Endothelial cell of umbilical vein (primary cell): ENCODE results near the gene SUZ12. TPM values are rescaled to one million over a fixed set of nuclear protein-coding genes. Genes with fewer than 3 reads are reported as not detected.

Source experiments
- BruUV-seq: library from RNA; stranded (reverse); fragments of 400-500 nt; replicated peaks from 2 replicates; lab custom pipeline; 2021; lab: Mats Ljungman, UMichigan
- CTCF ChIA-PET: fragments of 300-600, 350-600 bp; sonication (Branson Sonifier 250); formaldehyde crosslinking; loops from one replicate; lab custom pipeline; 2021; ENCODE audit warnings: antibody characterized with exemption, inconsistent platforms; lab: Charles Lee
- POLR2A ChIA-PET: fragments of 300-600, 350-600 bp; sonication (Branson Sonifier 250); formaldehyde crosslinking; loops from one replicate; lab custom pipeline; 2021; ENCODE audit warnings: antibody characterized with exemption, inconsistent platforms; lab: Charles Lee
- DNase-seq: peaks from one replicate; pipeline ENCODE4 v3.0.0-alpha.2; 2011; ENCODE audit warnings: low read depth, low spot score
- FAIRE-seq: peaks from 2 replicates; lab custom pipeline; 2011; peaks lifted over from hg19 to GRCh38; lab: Jason Lieb, UNC
- H2AFZ ChIP-seq: 2 replicates; pipeline ENCODE4 v1.6.0; 2012; ENCODE audit warnings: low read depth, low read length, control low read depth, inconsistent platforms
- H3K27ac ChIP-seq: 2 replicates; pipeline ENCODE4 v1.5.1; 2011; ENCODE audit warnings: low read depth, mild to moderate bottlenecking, control low read depth, low read length, moderate library complexity; ENCODE audit not compliant: insufficient read depth
- H3K27me3 ChIP-seq, 2 experiments: 2 replicates each; pipeline versions ENCODE4 v1.6.0 to v1.6.1; 2011; ENCODE audit warnings: low read length in 2 of 2, mixed read lengths in 1 of 2; ENCODE audit not compliant: control insufficient read depth in 2 of 2, insufficient read depth in 2 of 2
- H3K36me3 ChIP-seq, 2 experiments: 2 replicates in 1 of 2; 3 replicates in 1 of 2; pipeline ENCODE4 v1.5.1; 2011; ENCODE audit warnings: low read length in 2 of 2, mild to moderate bottlenecking in 1 of 2, moderate library complexity in 1 of 2; ENCODE audit not compliant: control insufficient read depth in 2 of 2, insufficient read depth in 2 of 2; ENCODE audit errors: extremely low read depth in 1 of 2
- H3K4me1 ChIP-seq: 3 replicates; pipeline ENCODE4 v1.5.1; 2011; ENCODE audit warnings: mild to moderate bottlenecking, low read length; ENCODE audit not compliant: control insufficient read depth, insufficient read depth; ENCODE audit errors: extremely low read depth
- H3K4me2 ChIP-seq: 2 replicates; pipeline ENCODE4 v1.6.1; 2011; ENCODE audit warnings: low read length, control low read depth, mixed read lengths; ENCODE audit not compliant: insufficient read depth
- H3K4me3 ChIP-seq, 3 experiments: fragments of 200-600 bp in 1 of 3; sonication (generic), shearing (Covaris generic) in 1 of 3; replicated peaks in 1 of 3; 2 replicates each; pipeline ENCODE4 v1.5.1; 2011 to 2016; ENCODE audit warnings: control low read depth in 3 of 3, low read length in 3 of 3, mild to moderate bottlenecking in 2 of 3, inconsistent platforms in 1 of 3, low read depth in 1 of 3, moderate library complexity in 1 of 3; ENCODE audit not compliant: insufficient read depth in 1 of 3
- H3K79me2 ChIP-seq: 2 replicates; pipeline ENCODE4 v1.6.0; 2012; ENCODE audit warnings: low read length, inconsistent platforms; ENCODE audit not compliant: control insufficient read depth, insufficient read depth
- H3K9ac ChIP-seq: replicated peaks from 2 replicates; pipeline ENCODE3; 2011; ENCODE audit warnings: low read length, control low read depth; ENCODE audit not compliant: insufficient read depth; ENCODE audit errors: extremely low read depth
- H3K9me1 ChIP-seq: replicated peaks from 3 replicates; pipeline ENCODE4 v1.6.0; 2011; ENCODE audit warnings: mild to moderate bottlenecking, low read length; ENCODE audit not compliant: control insufficient read depth, insufficient read depth; ENCODE audit errors: extremely low read depth
- H3K9me3 ChIP-seq: replicated peaks from 2 replicates; pipeline ENCODE4 v1.5.1; 2012; ENCODE audit warnings: low read length, inconsistent platforms; ENCODE audit not compliant: control insufficient read depth, insufficient read depth
- H4K20me1 ChIP-seq: replicated peaks from 2 replicates; pipeline ENCODE3; 2011; ENCODE audit warnings: mild to moderate bottlenecking, low read length; ENCODE audit not compliant: control insufficient read depth, insufficient read depth; ENCODE audit errors: extremely low read depth
- CTCF ChIP-seq, 2 donors: IDR thresholded peaks; 1 replicate in 1 of 2; 2 replicates in 1 of 2; pipeline ENCODE4 v1.5.1; 2011; ENCODE audit warnings: low read length in 2 of 2, mild to moderate bottlenecking in 2 of 2, moderate library complexity in 2 of 2, control low read depth in 1 of 2, inconsistent platforms in 1 of 2, low read depth in 1 of 2; ENCODE audit not compliant: insufficient read depth in 1 of 2; ENCODE audit errors: extremely low read depth in 1 of 2
- EZH2 ChIP-seq: IDR thresholded peaks from 2 replicates; pipeline ENCODE4 v1.6.1; 2012; ENCODE audit warnings: borderline replicate concordance, low read depth, mild to moderate bottlenecking, moderate library complexity, low read length, inconsistent platforms; ENCODE audit not compliant: severe bottlenecking
- FOS ChIP-seq: IDR thresholded peaks from 2 replicates; pipeline ENCODE4 v1.6.1; 2011; ENCODE audit warnings: mild to moderate bottlenecking, low read length, moderate library complexity, borderline replicate concordance; ENCODE audit not compliant: insufficient read depth
- GATA2 ChIP-seq: IDR thresholded peaks from 2 replicates; pipeline ENCODE4 v1.7.0; 2011; ENCODE audit warnings: low read depth, mild to moderate bottlenecking, moderate library complexity, mixed read lengths, low read length; ENCODE audit not compliant: insufficient read length, insufficient read depth
- JUN ChIP-seq: IDR thresholded peaks from 2 replicates; pipeline ENCODE4 v1.6.1; 2011; ENCODE audit warnings: borderline replicate concordance, low read depth; ENCODE audit not compliant: insufficient read length, insufficient read depth
- MAX ChIP-seq: IDR thresholded peaks from 2 replicates; pipeline ENCODE4 v1.6.1; 2011; ENCODE audit not compliant: insufficient read depth, insufficient read length
- MYC ChIP-seq: IDR thresholded peaks from one replicate; pipeline ENCODE4 v1.6.1; 2011; ENCODE audit warnings: mild to moderate bottlenecking, low read depth, low read length
- POLR2A ChIP-seq: IDR thresholded peaks from 2 replicates; pipeline ENCODE4 v1.6.1; 2012; ENCODE audit warnings: low read depth, mild to moderate bottlenecking, control low read depth, low read length
- POLR2AphosphoS5 ChIP-seq: IDR thresholded peaks from 2 replicates; pipeline ENCODE4 v1.6.1; 2012; ENCODE audit warnings: low read depth, mild to moderate bottlenecking, control low read depth, low read length, moderate library complexity; ENCODE audit not compliant: insufficient read depth
- dilution Hi-C: fragments of 300-500 bp; cut with MboI; formaldehyde crosslinking; loops from one replicate; pipeline ENCODE4 v1.15.0; 2019; ENCODE audit warnings: low sequenced_read_pairs; ENCODE audit not compliant: extremely low pct_ligation_motif_present
- intact Hi-C: fragments of 100-400 bp; cut with micrococcal nuclease; formaldehyde crosslinking; loops from one replicate; pipeline ENCODE4 v1.10.0; 2022
- polyA plus RNA-seq, 4 experiments: library from polyadenylated mRNA; depleted of rRNA in 3 of 4; stranded (reverse) in 3 of 4; unstranded in 1 of 4; fragments of >200 nt; gene quantifications; 2 replicates each; pipeline versions ENCODE4 v1.2.1 to v1.2.3, GENCODE V29; 2011 to 2012; ENCODE audit warnings: missing spikeins in 1 of 4
- total RNA-seq: library from RNA; stranded (reverse); gene quantifications from 2 replicates; pipeline ENCODE4 v1.2.3, GENCODE V29; 2021

Gene SUZ12
- total and polyA plus RNA-seq, 2 donors (not counting 3 experiments of a cell fraction or from before 2014, with no cell fraction given), result 7.8 to 30.9 TPM

- Histone ChIP-seq H2AFZ (peak overlapping the region; percentile 81), H3K27me3 (no peaks in the 10 kb centered on the region), H3K4me1 (peaks cover 7% of the 10 kb centered on the region), H4K20me1 (no peaks in the 10 kb centered on the region), H3K27ac (peak overlapping the region; percentile 0), H3K9me1 (no peaks in the 10 kb centered on the region), H3K4me2 (peak overlapping the region; percentile 62), H3K36me3 (no peaks in the 10 kb centered on the region), H3K4me3 (peak overlapping the region; percentile 18 to 84 (median 71)), H3K9ac (peak overlapping the region; percentile 43), H3K79me2 (peaks cover 21% of the 10 kb centered on the region), H3K9me3 (no peaks in the 10 kb centered on the region)
- no peak for TF ChIP-seq FOS
- TF ChIP-seq JUN, result no peak
- TF ChIP-seq POLR2A, result no peak
- no peak for TF ChIP-seq MAX
- TF ChIP-seq GATA2, result no peak
- no peak for TF ChIP-seq EZH2
- TF ChIP-seq CTCF (IDR thresholded peaks at IDR 0.05; ENCODE audit: extremely low read depth in 1 of 2, insufficient read depth in 1 of 2, low read depth in 1 of 2, low read length in 2 of 2), result no peak
- no peak for TF ChIP-seq POLR2AphosphoS5
- TF ChIP-seq MYC, result no peak
- ChIA-PET CTCF (interaction anchor here (0.8 to 4.4 kb wide), 21 partner anchors 9 to 183 kb away, joined by 3 to 96 read pairs (median 7); partner anchors contain the start of gene RHOT1), POLR2A (no interaction called here)
- intact Hi-C loops, result loop anchor here (1.0 to 10.0 kb wide), 2 partner anchors 132 to 307 kb away; no protein-coding TSS in a partner anchor
- BruUV-seq, result no TSS peak
- peak; percentile 48 for DNase-seq
- dilution Hi-C loops, result no loop called here
- no peak for FAIRE-seq
These were observed 70.9 kb downstream of the SUZ12 start for GRCh38 chr17:32007463-32008298.
